Ascending aorta (tissue), 2 donors: ENCODE results near the gene ITPK1. TPM values are rescaled to one million over a fixed set of nuclear protein-coding genes. Genes with fewer than 3 reads are reported as not detected.

Experiments
- DNase-seq, 2 donors: peaks; one replicate each; pipeline ENCODE4 v3.0.0-alpha.2; 2019; ENCODE audit warnings: low spot score in 2 of 2
- H3K27ac ChIP-seq, 2 donors: fragments of 200-600 bp; sonication (generic); one replicate each; pipeline ENCODE4 v1.5.1; 2016 to 2017; ENCODE audit warnings: mild to moderate bottlenecking in 1 of 2
- H3K27me3 ChIP-seq: fragments of 200-600 bp; sonication (generic); one replicate; pipeline ENCODE4 v1.5.1; 2017
- H3K36me3 ChIP-seq, 2 donors: fragments of 200-600 bp; sonication (generic); one replicate each; pipeline ENCODE4 v1.5.1; 2016
- H3K4me1 ChIP-seq, 2 donors: fragments of 200-600 bp; sonication (generic); one replicate each; pipeline ENCODE4 v1.5.1; 2016 to 2017; ENCODE audit warnings: mild to moderate bottlenecking in 1 of 2
- H3K4me3 ChIP-seq, 2 donors: fragments of 200-600 bp; sonication (generic); one replicate each; pipeline ENCODE4 v1.5.1; 2016 to 2017; ENCODE audit warnings: mild to moderate bottlenecking in 1 of 2
- H3K9me3 ChIP-seq, 2 donors: fragments of 200-600 bp; sonication (generic); one replicate each; pipeline ENCODE4 v1.5.1; 2016
- CTCF ChIP-seq, 3 experiments: fragments of 200-600 bp in 2 of 3; fragments of 450-650 bp in 1 of 3; sonication (generic) in 2 of 3; IDR thresholded peaks; one replicate each; pipeline ENCODE4 v1.5.1; 2016 to 2019; ENCODE audit warnings: antibody characterized with exemption in 3 of 3, mild to moderate bottlenecking in 1 of 3, moderate library complexity in 1 of 3
- intact Hi-C: fragments of 100-400 bp; cut with DNase I; formaldehyde crosslinking; loops from one replicate; pipeline ENCODE4 v1.15.1; 2023
- total RNA-seq: library from RNA; depleted of rRNA; stranded (reverse); fragments of >200 nt; gene quantifications from one replicate; pipeline ENCODE4 v1.1.0, GENCODE V29; 2016

The ITPK1 gene
- total RNA-seq, 1 donor from 2014 or later, result 85.3 TPM

GRCh38 chr14:92994942-92995341 lies 120.8 kb downstream of the ITPK1 start:
- intact Hi-C loops, result no loop called here
- peaks cover 0 to 20% of the 10 kb centered on the region in 2 donors for H3K36me3 ChIP-seq
- H3K4me1 ChIP-seq, result no peaks in the 10 kb centered on the region
- DNase-seq, result no peak
- no peaks in the 10 kb centered on the region for H3K27me3 ChIP-seq
- H3K27ac ChIP-seq, result no peak overlapping the region
- no peaks in the 10 kb centered on the region for H3K9me3 ChIP-seq
- no peak for TF ChIP-seq CTCF (IDR thresholded peaks at IDR 0.05)
- H3K4me3 ChIP-seq, result no peak overlapping the region

GRCh38 chr14:92994131-92994676 lies 121.5 kb downstream of the ITPK1 start:
- H3K4me3 ChIP-seq, result no peak overlapping the region
- no peak for TF ChIP-seq CTCF (IDR thresholded peaks at IDR 0.05)
- H3K4me1 ChIP-seq, result no peaks in the 10 kb centered on the region
- intact Hi-C loops, result no loop called here
- no peak overlapping the region for H3K27ac ChIP-seq
- no peak for DNase-seq
- peaks cover 0 to 20% of the 10 kb centered on the region in 2 donors for H3K36me3 ChIP-seq
- no peaks in the 10 kb centered on the region for H3K9me3 ChIP-seq
- no peaks in the 10 kb centered on the region for H3K27me3 ChIP-seq

DNA sequence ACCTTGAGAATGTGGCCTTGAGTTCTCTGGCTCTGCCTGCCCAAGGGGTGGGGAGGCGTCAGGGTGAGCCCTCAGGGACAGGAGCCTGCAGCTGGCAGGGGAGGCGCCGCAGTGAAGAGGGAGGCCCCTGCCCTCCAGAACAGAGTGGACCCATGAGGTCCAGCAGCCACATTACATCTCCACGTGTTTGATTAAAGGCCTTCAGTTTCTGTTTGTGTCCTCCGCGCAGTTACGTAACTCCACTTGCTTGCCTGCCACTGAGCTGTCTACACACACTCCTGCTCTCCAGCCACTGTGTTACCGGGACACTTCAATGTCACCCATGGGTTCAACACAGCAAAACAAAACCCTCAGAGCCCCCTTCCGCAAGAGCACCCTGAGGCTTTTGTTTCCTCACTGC lies 122.4 kb downstream of the ITPK1 start:
- no peak overlapping the region for H3K4me3 ChIP-seq
- TF ChIP-seq CTCF (IDR thresholded peaks at IDR 0.05), result no peak
- no peak overlapping the region for H3K27ac ChIP-seq
- DNase-seq, result no peak
- no peaks in the 10 kb centered on the region for H3K4me1 ChIP-seq
- intact Hi-C loops, result no loop called here
- H3K9me3 ChIP-seq, result no peaks in the 10 kb centered on the region
- peaks cover 0 to 20% of the 10 kb centered on the region in 2 donors for H3K36me3 ChIP-seq
- H3K27me3 ChIP-seq, result no peaks in the 10 kb centered on the region

DNA sequence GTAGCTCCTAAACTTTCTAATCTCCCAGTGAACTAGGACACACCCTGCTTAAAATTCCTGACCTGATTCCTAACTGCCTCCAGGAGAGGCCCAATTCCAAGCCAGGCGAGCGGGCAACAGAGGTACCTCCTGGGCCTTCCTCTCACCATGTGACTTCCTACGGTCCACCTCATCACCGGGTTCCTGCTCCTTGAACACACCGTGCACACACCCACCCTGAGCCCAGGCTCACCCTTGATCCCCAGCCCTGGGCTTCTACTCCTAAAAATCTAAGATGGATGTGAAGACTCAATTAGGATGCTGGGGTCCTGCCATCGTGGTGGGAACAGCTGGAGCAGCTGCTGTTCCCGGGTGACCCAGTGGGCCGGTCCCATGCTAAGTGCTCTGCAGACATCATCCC lies 124.2 kb downstream of the ITPK1 start:
- intact Hi-C loops, result no loop called here
- no peak for TF ChIP-seq CTCF (IDR thresholded peaks at IDR 0.05)
- Histone ChIP-seq H3K9me3 (no peaks in the 10 kb centered on the region), H3K27ac (no peak overlapping the region), H3K27me3 (no peaks in the 10 kb centered on the region), H3K4me3 (no peak overlapping the region), H3K4me1 (peaks cover under 1 to 5% of the 10 kb centered on the region in 2 donors), H3K36me3 (peaks cover 0 to 20% of the 10 kb centered on the region in 2 donors)
- DNase-seq, result no peak

- Histone ChIP-seq H3K4me3 (no peak overlapping the region), H3K9me3 (no peaks in the 10 kb centered on the region), H3K27ac (no peak overlapping the region), H3K36me3 (peaks cover 0 to 20% of the 10 kb centered on the region in 2 donors), H3K27me3 (no peaks in the 10 kb centered on the region), H3K4me1 (peaks cover 3 to 13% of the 10 kb centered on the region in 2 donors)
- DNase-seq, result no peak
- TF ChIP-seq CTCF (IDR thresholded peaks at IDR 0.05), result no peak
- intact Hi-C loops, result no loop called here
Observed at GRCh38 chr14:92990456-92991430, 125.0 kb downstream of the ITPK1 start.
